Transverse colon (tissue), 4 donors: ENCODE data around the gene MARCHF3. TPM values are rescaled to one million over a fixed set of nuclear protein-coding genes. Genes with fewer than 3 reads are reported as not detected.
"Not testable (repeated sequence)": the region's sequence is repeated elsewhere in the genome, so short reads cannot be mapped to it uniquely, and the experiment has no call there.

Experiments
- DNase-seq: peaks from one replicate; pipeline ENCODE4 v3.0.0-alpha.2; 2019
- H3K27ac ChIP-seq, 4 donors: fragments of 200-600 bp; sonication (generic); 2 replicates each; pipeline ENCODE4 v1.5.1; 2016 to 2018; ENCODE audit warnings: inconsistent platforms in 4 of 4
- H3K27me3 ChIP-seq: fragments of 200-600 bp; sonication (generic); 2 replicates; pipeline ENCODE4 v1.5.1; 2017; ENCODE audit warnings: inconsistent platforms
- H3K36me3 ChIP-seq, 4 donors: fragments of 200-600 bp; sonication (generic); 2 replicates each; pipeline ENCODE4 v1.5.1; 2017 to 2019; ENCODE audit warnings: inconsistent platforms in 4 of 4
- H3K4me1 ChIP-seq, 4 donors: fragments of 200-600 bp; sonication (generic); 2 replicates each; pipeline ENCODE4 v1.5.1; 2017 to 2020; ENCODE audit warnings: inconsistent platforms in 4 of 4
- H3K4me3 ChIP-seq, 4 donors: fragments of 200-600 bp; sonication (generic); 1 replicate in 1 of 4; 2 replicates in 3 of 4; pipeline versions ENCODE4 v1.5.1 to v1.6.1; 2017 to 2019; ENCODE audit warnings: inconsistent platforms in 4 of 4
- H3K9me3 ChIP-seq, 2 donors: fragments of 200-600 bp; sonication (generic); 2 replicates each; pipeline ENCODE4 v1.5.1; 2017 to 2019; ENCODE audit warnings: inconsistent platforms in 2 of 2
- CTCF ChIP-seq, 5 experiments: fragments of 200-600 bp in 3 of 5; fragments of 450-650 bp in 2 of 5; sonication (generic) in 3 of 5; IDR thresholded peaks; 1 replicate in 2 of 5; 2 replicates in 3 of 5; pipeline ENCODE4 v1.5.1; 2016 to 2017; ENCODE audit warnings: antibody characterized with exemption in 5 of 5, inconsistent platforms in 3 of 5, mild to moderate bottlenecking in 2 of 5, moderate library complexity in 1 of 5
- EP300 ChIP-seq: sonication (generic); formaldehyde crosslinking; IDR thresholded peaks from one replicate; pipeline ENCODE4 v1.6.1; 2017; ENCODE audit warnings: antibody characterized with exemption, low read depth
- POLR2A ChIP-seq: fragments of 450-650 bp; IDR thresholded peaks from one replicate; pipeline ENCODE4 v1.6.1; 2016; ENCODE audit warnings: antibody characterized with exemption, mild to moderate bottlenecking, moderate library complexity
- POLR2AphosphoS5 ChIP-seq, 3 donors: sonication (generic); formaldehyde crosslinking; IDR thresholded peaks; one replicate each; pipeline ENCODE4 v1.6.1; 2016; ENCODE audit warnings: antibody characterized with exemption in 3 of 3
- WGBS, 2 donors: methylation state at CpG; one replicate each; pipeline ENCODE4 v1.1.5; 2018; ENCODE audit warnings: low coverage in 1 of 2; 5-methylcytosine and 5-hydroxymethylcytosine counted together
- in situ Hi-C, 4 donors: fragments of 200-750 bp; cut with MboI; loops; one replicate each; pipeline versions ENCODE4 v1.15.0 to v1.15.1; 2017; ENCODE audit warnings: low sequenced_read_pairs in 3 of 4, low pct_ligation_motif_present in 1 of 4, low pct_unique_long_range_greater_than_20kb in 1 of 4
- intact Hi-C: fragments of 100-400 bp; cut with DNase I; formaldehyde crosslinking; loops from one replicate; pipeline ENCODE4 v1.15.1; 2023; ENCODE audit warnings: low total_unique reads
- total RNA-seq, 4 donors: library from RNA; depleted of rRNA; stranded (reverse); fragments of >200 nt; gene quantifications; one replicate each; pipeline ENCODE4 v1.1.0, GENCODE V29; 2016

The MARCHF3 gene
- total RNA-seq, 4 donors from 2014 or later: 20.3 to 29.6 (median 23.0) TPM

DNA sequence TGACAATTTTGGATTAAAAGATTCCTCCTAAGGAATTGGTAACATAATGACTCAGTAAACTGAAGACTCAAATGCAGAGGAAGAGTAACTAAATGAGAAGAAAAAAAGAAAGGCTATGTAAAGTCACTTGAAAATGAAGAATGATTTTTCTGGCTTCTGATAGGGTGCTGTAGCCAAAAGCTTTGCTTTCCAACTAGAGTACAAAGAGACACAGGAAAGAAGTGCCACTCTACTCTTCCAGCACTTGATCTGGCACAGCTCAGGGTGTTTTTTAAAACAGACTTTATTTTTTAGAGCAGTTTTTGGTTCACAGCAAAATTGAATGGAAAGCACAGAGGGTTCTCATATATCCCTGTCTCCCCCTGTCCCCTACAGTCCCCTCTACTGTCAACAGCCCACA lies 130.9 kb downstream of the MARCHF3 start:
- Histone ChIP-seq H3K27me3 (no peaks in the 10 kb centered on the region), H3K4me3 (no peak overlapping the region), H3K36me3 (no peaks in the 10 kb centered on the region), H3K27ac (no peak overlapping the region), H3K4me1 (no peaks in the 10 kb centered on the region), H3K9me3 (no peaks in the 10 kb centered on the region)
- DNase-seq: no peak
- intact Hi-C loops: no loop called here
- in situ Hi-C loops: no loop called here
- TF ChIP-seq EP300 (no peak), POLR2A (no peak), POLR2AphosphoS5 (IDR thresholded peaks at IDR 0.05) (no peak), CTCF (IDR thresholded peaks at IDR 0.05) (no peak)

DNA sequence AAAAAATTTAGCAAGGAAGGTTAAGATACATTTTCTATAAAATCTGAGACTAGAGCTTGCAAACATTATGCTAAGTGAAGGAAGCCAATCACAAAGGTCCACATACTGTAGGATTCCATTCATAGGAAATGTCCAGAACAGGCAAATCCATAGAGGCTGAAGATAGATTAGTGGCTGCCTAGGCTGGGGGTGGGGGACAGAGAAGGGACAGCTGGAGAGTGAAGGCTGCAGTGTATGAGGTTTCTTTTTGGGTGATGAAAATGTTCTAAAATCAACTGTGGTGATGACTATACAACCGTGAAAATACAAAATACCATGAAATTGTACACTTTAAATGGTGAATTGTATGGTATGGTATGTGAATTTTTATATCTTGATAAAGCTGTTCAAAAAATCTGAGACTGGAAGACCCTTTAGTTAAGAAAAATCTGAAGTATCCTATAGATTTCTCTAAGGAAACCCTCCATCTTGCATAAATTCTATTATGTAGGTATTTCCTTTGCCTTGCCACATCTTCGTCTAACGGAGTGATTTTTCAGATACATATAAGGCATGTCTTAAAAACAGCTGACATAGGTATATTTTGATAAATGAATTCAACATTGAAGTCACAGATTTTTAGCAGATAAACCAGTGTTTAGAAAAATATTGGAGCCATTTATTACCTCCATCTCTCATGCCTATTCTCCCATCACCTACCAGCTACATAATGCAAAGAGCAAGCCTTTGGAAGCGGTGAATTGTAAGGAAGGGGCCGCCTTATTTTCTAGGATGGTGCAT lies 132.3 kb downstream of the MARCHF3 start:
- intact Hi-C loops: no loop called here
- Histone ChIP-seq H3K9me3 (no peaks in the 10 kb centered on the region), H3K4me3 (no peak overlapping the region), H3K4me1 (no peaks in the 10 kb centered on the region), H3K27me3 (no peaks in the 10 kb centered on the region), H3K27ac (no peak overlapping the region), H3K36me3 (no peaks in the 10 kb centered on the region)
- DNase-seq: no peak
- WGBS, 2 donors: 90 to 92% methylated on average over 5 of the region's 5 CpGs
- in situ Hi-C loops: no loop called here
- TF ChIP-seq POLR2A (no peak), POLR2AphosphoS5 (IDR thresholded peaks at IDR 0.05) (no peak), EP300 (no peak), CTCF (IDR thresholded peaks at IDR 0.05) (no peak)

DNA sequence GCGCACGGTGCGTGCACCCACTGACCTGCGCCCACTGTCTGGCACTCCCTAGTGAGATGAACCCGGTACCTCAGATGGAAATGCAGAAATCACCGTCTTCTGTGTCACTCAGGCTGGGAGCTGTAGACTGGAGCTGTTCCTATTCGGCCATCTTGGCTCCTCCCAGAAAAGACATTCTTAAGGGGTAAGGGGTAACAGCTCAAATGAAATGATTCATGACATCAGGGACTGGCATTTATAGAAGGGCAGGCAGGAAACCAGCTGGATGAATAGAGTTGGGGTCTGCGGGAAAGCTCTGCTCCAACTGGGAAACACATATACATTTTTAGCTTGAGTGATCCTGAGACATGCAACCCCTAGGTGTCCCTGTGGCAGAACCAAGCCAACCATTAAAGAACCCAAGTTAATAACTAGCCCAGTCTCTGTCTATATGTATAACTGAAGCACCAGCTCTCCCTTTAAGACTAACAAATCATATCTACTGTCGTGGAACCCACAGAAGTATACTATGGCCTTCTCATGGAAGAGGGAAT lies 134.1 kb downstream of the MARCHF3 start:
- 96 to 100% methylated on average over 1 to 9 of the region's 9 CpGs for WGBS, 2 donors
- Histone ChIP-seq H3K27me3 (no peaks in the 10 kb centered on the region), H3K27ac (no peak overlapping the region), H3K36me3 (no peaks in the 10 kb centered on the region), H3K4me3 (no peak overlapping the region), H3K4me1 (no peaks in the 10 kb centered on the region), H3K9me3 (no peaks in the 10 kb centered on the region)
- in situ Hi-C loops (no loop called here), intact Hi-C loops (no loop called here)
- DNase-seq: no peak
- TF ChIP-seq EP300 (no peak), CTCF (IDR thresholded peaks at IDR 0.05) (no peak), POLR2A (no peak), POLR2AphosphoS5 (IDR thresholded peaks at IDR 0.05) (no peak)

DNA sequence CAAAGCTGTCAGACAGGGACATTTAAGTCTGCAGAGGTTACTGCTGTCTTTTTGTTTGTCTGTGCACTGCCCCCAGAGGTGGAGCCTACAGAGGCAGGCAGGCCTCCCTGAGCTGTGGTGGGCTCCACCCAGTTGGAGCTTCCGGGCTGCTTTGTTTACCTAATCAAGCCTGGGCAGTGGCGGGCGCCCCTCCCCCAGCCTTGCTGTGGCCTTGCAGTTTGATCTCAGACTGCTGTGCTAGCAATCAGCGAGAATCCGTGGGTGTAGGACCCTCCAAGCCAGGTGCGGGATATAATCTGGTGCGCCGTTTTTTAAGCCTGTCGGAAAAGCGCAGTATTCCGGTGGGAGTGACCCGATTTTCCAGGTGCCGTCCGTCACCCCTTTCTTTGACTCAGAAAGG lies 134.6 kb downstream of the MARCHF3 start:
- DNase-seq, intact Hi-C loops, H3K27me3 ChIP-seq, H3K4me3 ChIP-seq, in situ Hi-C loops, H3K36me3 ChIP-seq, H3K9me3 ChIP-seq, H3K27ac ChIP-seq, H3K4me1 ChIP-seq: not testable (repeated sequence)
- WGBS, 2 donors: 80 to 93% methylated on average over 1 to 14 of the region's 14 CpGs

DNA sequence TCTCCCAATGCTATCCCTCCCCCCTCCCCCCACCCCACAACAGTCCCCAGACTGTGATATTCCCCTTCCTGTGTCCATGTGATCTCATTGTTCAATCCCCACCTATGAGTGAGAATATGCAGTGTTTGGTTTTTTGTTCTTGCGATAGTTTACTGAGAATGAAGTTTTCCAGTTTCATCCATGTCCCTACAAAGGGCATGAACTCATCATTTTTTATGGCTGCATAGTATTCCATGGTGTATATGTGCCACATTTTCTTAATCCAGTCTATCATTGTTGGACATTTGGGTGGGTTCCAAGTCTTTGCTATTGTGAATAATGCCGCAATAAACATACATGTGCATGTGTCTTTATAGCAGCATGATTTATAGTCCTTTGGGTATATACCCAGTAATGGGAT lies 139.9 kb downstream of the MARCHF3 start:
- H3K27me3 ChIP-seq, in situ Hi-C loops, DNase-seq, H3K9me3 ChIP-seq, H3K4me3 ChIP-seq, intact Hi-C loops, H3K27ac ChIP-seq, H3K4me1 ChIP-seq, H3K36me3 ChIP-seq: not testable (repeated sequence)
- 100% methylated on average over 2 of the region's 2 CpGs; no CpG with 5 or more reads in 1 of the 2 donors for WGBS, 2 donors
